ENCODE results near the gene HK1.
"Not testable (repeated sequence)": the region's sequence is repeated elsewhere in the genome, so short reads cannot be mapped to it uniquely, and the experiment has no call there.

Gene HK1

GRCh38 chr10:69331161-69331560 is 52.9 kb downstream of the HK1 start:
- CTCF ChIA-PET = interaction anchor here (1.5 kb wide), 1 partner anchor 62 kb away, joined by 4 read pairs; no protein-coding TSS in a partner anchor
- Histone ChIP-seq H3K4me1 (ENCODE audit: control extremely low read depth in 1 of 4, control insufficient read depth in 4 of 4, insufficient read depth in 4 of 4, low read length in 3 of 4) (peaks cover 17 to 44% (median 35%) of the 10 kb centered on the region in 4 experiments), H3K27me3 (replicated peaks in 2 of 5; ENCODE audit: control insufficient read depth in 4 of 5, insufficient read depth in 5 of 5, low read length in 4 of 5) (no peaks in the 10 kb centered on the region), H3K36me3 (ENCODE audit: control insufficient read depth in 4 of 4, insufficient read depth in 4 of 4, low read length in 3 of 4) (peaks cover 0 to 18% (median 0%) of the 10 kb centered on the region in 4 experiments), H3K4me3 (ENCODE audit: control insufficient read depth in 1 of 7, extremely low read depth in 1 of 7, insufficient read depth in 4 of 7, low read depth in 2 of 7, low read length in 6 of 7) (no peak overlapping the region), H3K9me3 (ENCODE audit: control extremely low read depth in 1 of 5, control insufficient read depth in 4 of 5, insufficient read depth in 2 of 5, low read depth in 1 of 5, low read length in 4 of 5) (no peaks in the 10 kb centered on the region), H3K27ac (ENCODE audit: insufficient read depth in 1 of 2, low read depth in 1 of 2, low read length in 2 of 2, poor library complexity in 1 of 2, severe bottlenecking in 2 of 2) (no peak overlapping the region)
- POLR2A ChIA-PET = no interaction called here
- 100% methylated on average over 5 of the region's 7 CpGs for WGBS (ENCODE audit: insufficient coverage)
- DNase-seq = no peak

GRCh38 chr10:69332278-69333010 is 54.1 kb downstream of the HK1 start:
- Histone ChIP-seq H3K4me1 (ENCODE audit: control extremely low read depth in 1 of 4, control insufficient read depth in 4 of 4, insufficient read depth in 4 of 4, low read length in 3 of 4) (peaks cover 12 to 50% (median 41%) of the 10 kb centered on the region in 4 experiments), H3K27ac (ENCODE audit: insufficient read depth in 1 of 2, low read depth in 1 of 2, low read length in 2 of 2, poor library complexity in 1 of 2, severe bottlenecking in 2 of 2) (no peak overlapping the region), H3K27me3 (replicated peaks in 2 of 5; ENCODE audit: control insufficient read depth in 4 of 5, insufficient read depth in 5 of 5, low read length in 4 of 5) (no peaks in the 10 kb centered on the region), H3K4me3 (ENCODE audit: control insufficient read depth in 1 of 7, extremely low read depth in 1 of 7, insufficient read depth in 4 of 7, low read depth in 2 of 7, low read length in 6 of 7) (no peak overlapping the region), H3K36me3 (ENCODE audit: control insufficient read depth in 4 of 4, insufficient read depth in 4 of 4, low read length in 3 of 4) (peaks cover 0 to 18% (median 0%) of the 10 kb centered on the region in 4 experiments), H3K9me3 (ENCODE audit: control extremely low read depth in 1 of 5, control insufficient read depth in 4 of 5, insufficient read depth in 2 of 5, low read depth in 1 of 5, low read length in 4 of 5) (no peaks in the 10 kb centered on the region)
- WGBS (ENCODE audit: insufficient coverage) = 95% methylated on average over 7 of the region's 9 CpGs
- ChIA-PET CTCF (interaction anchor here (1.1 to 1.5 kb wide), 4 partner anchors 9 to 103 kb away, joined by 3 to 4 read pairs (median 3); no protein-coding TSS in a partner anchor), POLR2A (no interaction called here)
- no peak for DNase-seq

- ChIA-PET CTCF (interaction anchor here (0.7 to 1.5 kb wide), 5 partner anchors 9 to 104 kb away, joined by 3 to 4 read pairs (median 3); no protein-coding TSS in a partner anchor), POLR2A (no interaction called here)
- Histone ChIP-seq H3K27me3 (replicated peaks in 2 of 5; ENCODE audit: control insufficient read depth in 4 of 5, insufficient read depth in 5 of 5, low read length in 4 of 5) (no peaks in the 10 kb centered on the region), H3K27ac (ENCODE audit: insufficient read depth in 1 of 2, low read depth in 1 of 2, low read length in 2 of 2, poor library complexity in 1 of 2, severe bottlenecking in 2 of 2) (no peak overlapping the region), H3K9me3 (ENCODE audit: control extremely low read depth in 1 of 5, control insufficient read depth in 4 of 5, insufficient read depth in 2 of 5, low read depth in 1 of 5, low read length in 4 of 5) (no peaks in the 10 kb centered on the region), H3K36me3 (ENCODE audit: control insufficient read depth in 4 of 4, insufficient read depth in 4 of 4, low read length in 3 of 4) (peaks cover 0 to 18% (median 0%) of the 10 kb centered on the region in 4 experiments), H3K4me1 (ENCODE audit: control extremely low read depth in 1 of 4, control insufficient read depth in 4 of 4, insufficient read depth in 4 of 4, low read length in 3 of 4) (peaks cover 6 to 50% (median 41%) of the 10 kb centered on the region in 4 experiments), H3K4me3 (ENCODE audit: control insufficient read depth in 1 of 7, extremely low read depth in 1 of 7, insufficient read depth in 4 of 7, low read depth in 2 of 7, low read length in 6 of 7) (no peak overlapping the region)
- WGBS (ENCODE audit: insufficient coverage) = 100% methylated on average over 1 of the region's 3 CpGs
- no peak for DNase-seq
These were observed 54.9 kb downstream of the HK1 start for GRCh38 chr10:69333205-69333604.

GRCh38 chr10:69333865-69334301 is 55.6 kb downstream of the HK1 start:
- H3K9me3 ChIP-seq (ENCODE audit: control extremely low read depth in 1 of 5, control insufficient read depth in 4 of 5, insufficient read depth in 2 of 5, low read depth in 1 of 5, low read length in 4 of 5); DNase-seq; H3K4me3 ChIP-seq (ENCODE audit: control insufficient read depth in 1 of 7, extremely low read depth in 1 of 7, insufficient read depth in 4 of 7, low read depth in 2 of 7, low read length in 6 of 7); H3K27me3 ChIP-seq (replicated peaks in 2 of 5; ENCODE audit: control insufficient read depth in 4 of 5, insufficient read depth in 5 of 5, low read length in 4 of 5); POLR2A ChIA-PET: not testable (repeated sequence)
- Histone ChIP-seq H3K4me1 (ENCODE audit: control extremely low read depth in 1 of 4, control insufficient read depth in 4 of 4, insufficient read depth in 4 of 4, low read length in 3 of 4) (peaks cover under 1 to 52% (median 43%) of the 10 kb centered on the region in 4 experiments), H3K27ac (ENCODE audit: insufficient read depth in 1 of 2, low read depth in 1 of 2, low read length in 2 of 2, poor library complexity in 1 of 2, severe bottlenecking in 2 of 2) (peak overlapping the region in 1 of 2 experiments; percentile 72), H3K36me3 (ENCODE audit: control insufficient read depth in 4 of 4, insufficient read depth in 4 of 4, low read length in 3 of 4) (peaks cover 0 to 18% (median under 1%) of the 10 kb centered on the region in 4 experiments)
- CTCF ChIA-PET = interaction anchor here (1.1 to 1.5 kb wide), 4 partner anchors 10 to 105 kb away, joined by 3 to 6 read pairs (median 4); no protein-coding TSS in a partner anchor
- 97% methylated on average over 8 of the region's 9 CpGs for WGBS (ENCODE audit: insufficient coverage)

GRCh38 chr10:69334302-69335062 is 56.2 kb downstream of the HK1 start:
- ChIA-PET CTCF (interaction anchor here (0.6 to 1.5 kb wide), 5 partner anchors 10 to 36 kb away, joined by 3 to 6 read pairs (median 4); no protein-coding TSS in a partner anchor), POLR2A (interaction anchor here (0.5 to 1.0 kb wide), 2 partner anchors 11 to 15 kb away, joined by 3 read pairs; no protein-coding TSS in a partner anchor)
- peaks cover 0 to 16% (median under 1%) of the 10 kb centered on the region in 4 experiments for H3K36me3 ChIP-seq (ENCODE audit: control insufficient read depth in 4 of 4, insufficient read depth in 4 of 4, low read length in 3 of 4)
- peaks cover 0 to 58% (median 49%) of the 10 kb centered on the region in 4 experiments for H3K4me1 ChIP-seq (ENCODE audit: control extremely low read depth in 1 of 4, control insufficient read depth in 4 of 4, insufficient read depth in 4 of 4, low read length in 3 of 4)
- H3K27ac ChIP-seq (ENCODE audit: insufficient read depth in 1 of 2, low read depth in 1 of 2, low read length in 2 of 2, poor library complexity in 1 of 2, severe bottlenecking in 2 of 2) = peak overlapping the region in 1 of 2 experiments; percentile 72
- peak overlapping the region in 3 of 7 experiments; percentile 44 to 54 (median 46) for H3K4me3 ChIP-seq (ENCODE audit: control insufficient read depth in 1 of 7, extremely low read depth in 1 of 7, insufficient read depth in 4 of 7, low read depth in 2 of 7, low read length in 6 of 7)
- H3K9me3 ChIP-seq (ENCODE audit: control extremely low read depth in 1 of 5, control insufficient read depth in 4 of 5, insufficient read depth in 2 of 5, low read depth in 1 of 5, low read length in 4 of 5) = no peaks in the 10 kb centered on the region
- peak in 1 of 3 donors; percentile 43 for DNase-seq
- 80% methylated on average over 10 of the region's 19 CpGs for WGBS (ENCODE audit: insufficient coverage)
- no peaks in the 10 kb centered on the region for H3K27me3 ChIP-seq (replicated peaks in 2 of 5; ENCODE audit: control insufficient read depth in 4 of 5, insufficient read depth in 5 of 5, low read length in 4 of 5)

- Histone ChIP-seq H3K9me3 (ENCODE audit: control extremely low read depth in 1 of 5, control insufficient read depth in 4 of 5, insufficient read depth in 2 of 5, low read depth in 1 of 5, low read length in 4 of 5) (no peaks in the 10 kb centered on the region), H3K27ac (ENCODE audit: insufficient read depth in 1 of 2, low read depth in 1 of 2, low read length in 2 of 2, poor library complexity in 1 of 2, severe bottlenecking in 2 of 2) (peak overlapping the region in 1 of 2 experiments; percentile 72), H3K4me1 (ENCODE audit: control extremely low read depth in 1 of 4, control insufficient read depth in 4 of 4, insufficient read depth in 4 of 4, low read length in 3 of 4) (peaks cover 0 to 59% (median 50%) of the 10 kb centered on the region in 4 experiments), H3K4me3 (ENCODE audit: control insufficient read depth in 1 of 7, extremely low read depth in 1 of 7, insufficient read depth in 4 of 7, low read depth in 2 of 7, low read length in 6 of 7) (peak overlapping the region in 4 of 7 experiments; percentile 44 to 54 (median 45)), H3K27me3 (replicated peaks in 2 of 5; ENCODE audit: control insufficient read depth in 4 of 5, insufficient read depth in 5 of 5, low read length in 4 of 5) (no peaks in the 10 kb centered on the region), H3K36me3 (ENCODE audit: control insufficient read depth in 4 of 4, insufficient read depth in 4 of 4, low read length in 3 of 4) (peaks cover 0 to 10% (median under 1%) of the 10 kb centered on the region in 4 experiments)
- CTCF ChIA-PET = interaction anchor here (0.6 to 1.4 kb wide), 4 partner anchors 9 to 37 kb away, joined by 3 to 6 read pairs (median 5); no protein-coding TSS in a partner anchor
- POLR2A ChIA-PET = interaction anchor here (0.6 to 1.0 kb wide), 2 partner anchors 16 to 63 kb away, joined by 3 to 4 read pairs; no protein-coding TSS in a partner anchor
- peak; percentile 61 to 88 (median 81) for DNase-seq
- WGBS (ENCODE audit: insufficient coverage) = 8% methylated on average over 8 of the region's 13 CpGs
These were observed 56.8 kb downstream of the HK1 start for GRCh38 chr10:69335063-69335587.

Data from common myeloid progenitor, CD34-positive (primary cell).